Measurements from ENCODE around the gene PTPRD. TPM values are rescaled to one million over a fixed set of nuclear protein-coding genes. Genes with fewer than 3 reads are reported as not detected.

PTPRD gene
- total RNA-seq, 3 donors from 2014 or later (not counting 1 experiment from before 2014, with no cell fraction given) = 0.05 to 0.68 TPM; not detected in 1

GRCh38 chr9:8673830-8674229 lies 1939.0 kb downstream of the PTPRD start:
- Mint-ChIP-seq H3K36me3 (no peaks in the 10 kb centered on the region), H3K9me3 (no peaks in the 10 kb centered on the region), H3K27me3 (ENCODE audit: low read depth in 2 of 2) (no peaks in the 10 kb centered on the region), H3K27ac (no peak overlapping the region), H3K4me1 (no peaks in the 10 kb centered on the region), H3K4me3 (no peak overlapping the region)
- Histone ChIP-seq H3K9me3 (ENCODE audit: control insufficient read depth, insufficient read depth, low read length) (no peaks in the 10 kb centered on the region), H3K36me3 (ENCODE audit: control insufficient read depth, insufficient read depth, low read length) (no peaks in the 10 kb centered on the region), H3K4me1 (ENCODE audit: control insufficient read depth, insufficient read depth, low read length) (no peaks in the 10 kb centered on the region), H3K4me3 (ENCODE audit: low read length) (no peak overlapping the region), H3K27ac (ENCODE audit: low read length) (no peak overlapping the region), H3K27me3 (ENCODE audit: control insufficient read depth, insufficient read depth, low read length) (no peaks in the 10 kb centered on the region)
- 86% methylated on average over 6 of the region's 7 CpGs for WGBS (ENCODE audit: insufficient coverage)
- DNase-seq = no peak
- no peak for ATAC-seq
- TF ChIP-seq CTCF (IDR thresholded peaks at IDR 0.05) = no peak
- intact Hi-C loops (cut with micrococcal nuclease) = no loop called here

- Histone ChIP-seq H3K9me3 (ENCODE audit: control insufficient read depth, insufficient read depth, low read length) (no peaks in the 10 kb centered on the region), H3K27me3 (ENCODE audit: control insufficient read depth, insufficient read depth, low read length) (no peaks in the 10 kb centered on the region), H3K4me1 (ENCODE audit: control insufficient read depth, insufficient read depth, low read length) (no peaks in the 10 kb centered on the region), H3K27ac (ENCODE audit: low read length) (no peak overlapping the region), H3K4me3 (ENCODE audit: low read length) (no peak overlapping the region), H3K36me3 (ENCODE audit: control insufficient read depth, insufficient read depth, low read length) (no peaks in the 10 kb centered on the region)
- intact Hi-C loops (cut with micrococcal nuclease) = no loop called here
- Mint-ChIP-seq H3K27ac (no peak overlapping the region), H3K36me3 (no peaks in the 10 kb centered on the region), H3K4me3 (no peak overlapping the region), H3K4me1 (no peaks in the 10 kb centered on the region), H3K27me3 (ENCODE audit: low read depth in 2 of 2) (no peaks in the 10 kb centered on the region), H3K9me3 (no peaks in the 10 kb centered on the region)
- DNase-seq (no peak), ATAC-seq (no peak)
- no peak for TF ChIP-seq CTCF (IDR thresholded peaks at IDR 0.05)
- 73% methylated on average over 2 of the region's 2 CpGs for WGBS (ENCODE audit: insufficient coverage)
Observed at GRCh38 chr9:8670751-8671150, 1942.1 kb downstream of the PTPRD start.

GRCh38 chr9:8668751-8669150 lies 1944.1 kb downstream of the PTPRD start:
- intact Hi-C loops (cut with micrococcal nuclease) = no loop called here
- Mint-ChIP-seq H3K27ac (no peak overlapping the region), H3K27me3 (ENCODE audit: low read depth in 2 of 2) (no peaks in the 10 kb centered on the region), H3K4me3 (no peak overlapping the region), H3K36me3 (peaks cover 7% of the 10 kb centered on the region), H3K4me1 (no peaks in the 10 kb centered on the region), H3K9me3 (peaks cover 0 to 3% of the 10 kb centered on the region in 2 donors)
- no peaks in the 10 kb centered on the region for H3K4me1 ChIP-seq (ENCODE audit: control insufficient read depth, insufficient read depth, low read length)
- no peak overlapping the region for H3K4me3 ChIP-seq (ENCODE audit: low read length)
- no peaks in the 10 kb centered on the region for H3K36me3 ChIP-seq (ENCODE audit: control insufficient read depth, insufficient read depth, low read length)
- no peaks in the 10 kb centered on the region for H3K9me3 ChIP-seq (ENCODE audit: control insufficient read depth, insufficient read depth, low read length)
- no peak for ATAC-seq
- TF ChIP-seq CTCF (IDR thresholded peaks at IDR 0.05) = no peak
- no peaks in the 10 kb centered on the region for H3K27me3 ChIP-seq (ENCODE audit: control insufficient read depth, insufficient read depth, low read length)
- WGBS (ENCODE audit: insufficient coverage) = no CpG with 5 or more reads among the region's 1 CpG
- no peak for DNase-seq
- H3K27ac ChIP-seq (ENCODE audit: low read length) = no peak overlapping the region

GRCh38 chr9:8668231-8668630 lies 1944.6 kb downstream of the PTPRD start:
- no peak overlapping the region for H3K27ac Mint-ChIP-seq
- WGBS (ENCODE audit: insufficient coverage) = 58% methylated on average over 1 of the region's 3 CpGs
- TF ChIP-seq CTCF (IDR thresholded peaks at IDR 0.05) = no peak
- no peak overlapping the region for H3K4me3 Mint-ChIP-seq
- H3K27ac ChIP-seq (ENCODE audit: low read length) = no peak overlapping the region
- H3K4me1 Mint-ChIP-seq = no peaks in the 10 kb centered on the region
- no peak for DNase-seq
- H3K9me3 ChIP-seq (ENCODE audit: control insufficient read depth, insufficient read depth, low read length) = no peaks in the 10 kb centered on the region
- no peaks in the 10 kb centered on the region for H3K27me3 ChIP-seq (ENCODE audit: control insufficient read depth, insufficient read depth, low read length)
- H3K4me3 ChIP-seq (ENCODE audit: low read length) = no peak overlapping the region
- peaks cover 7% of the 10 kb centered on the region for H3K36me3 Mint-ChIP-seq
- H3K36me3 ChIP-seq (ENCODE audit: control insufficient read depth, insufficient read depth, low read length) = no peaks in the 10 kb centered on the region
- no peak for ATAC-seq
- H3K9me3 Mint-ChIP-seq = peaks cover 0 to 3% of the 10 kb centered on the region in 2 donors
- no peaks in the 10 kb centered on the region for H3K27me3 Mint-ChIP-seq (ENCODE audit: low read depth in 2 of 2)
- H3K4me1 ChIP-seq (ENCODE audit: control insufficient read depth, insufficient read depth, low read length) = no peaks in the 10 kb centered on the region
- intact Hi-C loops (cut with micrococcal nuclease) = no loop called here
